ENCODE results near the gene CYSRT1.
"Not testable (repeated sequence)": the region's sequence is repeated elsewhere in the genome, so short reads cannot be mapped to it uniquely, and the experiment has no call there.

CYSRT1 gene

GRCh38 chr9:137239541-137240200 lies 14.7 kb downstream of the CYSRT1 start:
- DNase-seq = not testable (repeated sequence)

GRCh38 chr9:137240318-137240840 lies 15.4 kb downstream of the CYSRT1 start:
- peak; percentile 86 to 95 (median 91) for DNase-seq

- peak; percentile 99 to 100 (median 99) for DNase-seq
Measured at GRCh38 chr9:137240841-137241489, 16.0 kb downstream of the CYSRT1 start, which contains the start of gene TUBB4B. Gene TUBB4B (plus strand): TSS chr9:137241287. CDS start chr9:137241361, 74 bp downstream.

GRCh38 chr9:137241490-137242268 lies 16.7 kb downstream of the CYSRT1 start:
- peak; percentile 69 to 88 (median 78) for DNase-seq

- no peak for DNase-seq
Measured at GRCh38 chr9:137242269-137243203, 17.6 kb downstream of the CYSRT1 start.

- DNase-seq = not testable (repeated sequence)
Measured at GRCh38 chr9:137243266-137243625, 18.3 kb downstream of the CYSRT1 start.

GRCh38 chr9:137243626-137244485 lies 18.9 kb downstream of the CYSRT1 start:
- DNase-seq = peak in 1 of 4 experiments; percentile 16

GRCh38 chr9:137244486-137245449 lies 19.8 kb downstream of the CYSRT1 start:
- DNase-seq = no peak

- DNase-seq = no peak
Measured at GRCh38 chr9:137245450-137246421, 20.8 kb downstream of the CYSRT1 start.

- no peak for DNase-seq
Measured at GRCh38 chr9:137247135-137247915, 22.4 kb downstream of the CYSRT1 start.

- no peak for DNase-seq
Measured at GRCh38 chr9:137247916-137248175, 22.9 kb downstream of the CYSRT1 start.

- no peak for DNase-seq
Measured at GRCh38 chr9:137250329-137251193, 25.6 kb downstream of the CYSRT1 start.

GRCh38 chr9:137251194-137251461 lies 26.2 kb downstream of the CYSRT1 start, which contains the start of gene STPG3:
Gene STPG3 (plus strand): TSS chr9:137251286. CDS start chr9:137251287, 1 bp downstream.
- no peak for DNase-seq

GRCh38 chr9:137251490-137252268 lies 26.7 kb downstream of the CYSRT1 start:
- DNase-seq = no peak

GRCh38 chr9:137252555-137253506 lies 27.9 kb downstream of the CYSRT1 start:
- DNase-seq = no peak

All from suppressor macrophage (primary cell).